Measurements from ENCODE around the gene GP1BA.
A peak's percentile ranks its signal among the peaks of the same experiment; 100 is the strongest.

GP1BA gene

GRCh38 chr17:4951486-4951885 is 19.4 kb downstream of the GP1BA start:
- no peak for DNase-seq

- no peak for DNase-seq
These were observed 21.4 kb downstream of the GP1BA start for GRCh38 chr17:4953451-4953961.

- DNase-seq: no peak
These were observed 23.0 kb downstream of the GP1BA start for GRCh38 chr17:4955091-4955490.

- no peak for DNase-seq
These were observed 24.5 kb downstream of the GP1BA start for GRCh38 chr17:4956493-4957061.

- DNase-seq: no peak
These were observed 26.0 kb downstream of the GP1BA start for GRCh38 chr17:4958102-4958501.

GRCh38 chr17:4959261-4959965 is 27.3 kb downstream of the GP1BA start:
- no peak for DNase-seq

- DNase-seq: no peak
These were observed 28.3 kb downstream of the GP1BA start for GRCh38 chr17:4960279-4960922.

GRCh38 chr17:4965311-4965986 is 33.4 kb downstream of the GP1BA start:
- DNase-seq: no peak

- peak; percentile 87 for DNase-seq
These were observed 34.9 kb downstream of the GP1BA start for GRCh38 chr17:4966844-4967538.

GRCh38 chr17:4967539-4968485 is 35.7 kb downstream of the GP1BA start, which contains the start of gene SPAG7:
Gene SPAG7, minus strand, starts transcription at chr17:4967817. Its CDS starts 13 bp downstream, at chr17:4967804.
- peak; percentile 77 for DNase-seq

- no peak for DNase-seq
These were observed 36.5 kb downstream of the GP1BA start for GRCh38 chr17:4968486-4969046.

GRCh38 chr17:4969047-4969550 is 37.0 kb downstream of the GP1BA start:
- DNase-seq: peak; percentile 25

- no peak for DNase-seq
These were observed 37.6 kb downstream of the GP1BA start for GRCh38 chr17:4969551-4970173.

- DNase-seq: no peak
These were observed 38.2 kb downstream of the GP1BA start for GRCh38 chr17:4970273-4970672.

GRCh38 chr17:4971826-4972225 is 39.7 kb downstream of the GP1BA start:
- no peak for DNase-seq

- no peak for DNase-seq
These were observed 40.2 kb downstream of the GP1BA start for GRCh38 chr17:4972322-4972721.

- no peak for DNase-seq
These were observed 40.7 kb downstream of the GP1BA start for GRCh38 chr17:4972752-4973151.

- no peak for DNase-seq
These were observed 41.4 kb downstream of the GP1BA start for GRCh38 chr17:4973256-4974114.

GRCh38 chr17:4974115-4974670 is 42.1 kb downstream of the GP1BA start:
- DNase-seq: no peak
